ENCODE data around the gene LUC7L3. TPM values are rescaled to one million over a fixed set of nuclear protein-coding genes. Genes with fewer than 3 reads are reported as not detected.

The LUC7L3 gene
- polyA plus RNA-seq, 2 of the 4 experiments (the other 2 are of a cell fraction) = 209 to 211 TPM

DNA sequence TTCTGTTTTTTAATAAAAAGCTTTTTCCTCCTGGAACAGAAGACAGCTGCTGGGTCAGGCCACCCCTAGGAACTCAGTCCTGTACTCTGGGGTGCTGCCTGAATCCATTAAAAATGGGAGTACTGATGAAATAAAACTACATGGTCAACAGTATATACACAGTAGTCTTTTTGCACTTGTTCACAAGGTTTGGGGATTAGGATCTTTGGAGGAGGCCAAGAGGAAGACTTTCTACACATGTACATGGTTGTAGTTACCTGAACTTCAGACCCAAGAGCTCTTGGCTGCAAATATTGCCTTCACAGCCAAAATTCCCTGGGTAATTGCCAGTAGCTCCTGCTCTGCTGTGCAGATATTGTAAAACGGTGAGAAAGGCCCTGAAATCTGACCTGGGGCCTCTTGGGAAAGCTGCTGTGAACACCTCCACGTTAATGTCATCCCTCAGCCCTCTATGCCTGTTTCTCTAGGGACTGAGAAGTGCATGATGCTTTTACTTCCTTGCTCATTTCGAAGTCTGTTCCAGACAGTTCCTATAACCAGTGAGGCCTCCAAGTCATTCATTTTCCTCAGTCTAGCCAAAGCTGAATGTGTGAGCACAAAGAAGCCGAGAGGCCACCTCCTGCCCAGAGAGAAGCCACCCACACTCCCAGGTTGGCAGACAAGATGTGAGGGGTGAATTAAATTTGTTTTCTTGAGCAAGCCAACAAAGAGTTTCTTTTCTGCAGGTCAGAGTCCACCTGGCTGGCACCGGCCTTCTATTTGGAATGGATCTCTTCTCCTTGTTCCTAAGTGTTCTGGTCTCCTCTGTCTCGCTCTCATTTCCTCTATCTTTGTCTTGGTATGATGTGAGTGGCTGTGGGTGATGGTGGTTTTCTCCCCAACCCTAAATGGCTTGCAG, 27.6 kb upstream of the LUC7L3 start (continued):
- TF ChIP-seq ESRRA (IDR thresholded peaks at IDR 0.05; ENCODE audit: borderline replicate concordance, low read length) = no peak
- TF ChIP-seq ZSCAN20 (CRISPR knock-in tag; IDR thresholded peaks at IDR 0.05) = no peak
- peak; percentile 13 for TF ChIP-seq MAFK (IDR thresholded peaks at IDR 0.05; ENCODE audit: partially characterized antibody)
- no peak for TF ChIP-seq FOXS1 (CRISPR knock-in tag; IDR thresholded peaks at IDR 0.05)
- TF ChIP-seq NR3C1 (IDR thresholded peaks at IDR 0.05) = no peak
- no peak for TF ChIP-seq EP300 (IDR thresholded peaks at IDR 0.05)
- no peak for TF ChIP-seq RNF2 (IDR thresholded peaks at IDR 0.05; ENCODE audit: borderline replicate concordance, low read depth)
- no peak; a peak in 1 of 5 replicates for TF ChIP-seq RAD21 (conservative IDR thresholded peaks at IDR 0.05 in 1 of 2, IDR thresholded peaks at IDR 0.05 in 1 of 2)
- TF ChIP-seq JUN (IDR thresholded peaks at IDR 0.05) = peak in 1 of 2 experiments; percentile 47; a peak in 1 of 5 replicates
- no peak for TF ChIP-seq RFX5 (IDR thresholded peaks at IDR 0.05)
- peak; percentile 56; the same call in 1 of the 2 replicates for TF ChIP-seq GATA3 (IDR thresholded peaks at IDR 0.05; ENCODE audit: borderline replicate concordance)
- no peak for TF ChIP-seq ZC3H11A (IDR thresholded peaks at IDR 0.05)
- TF ChIP-seq EHF (CRISPR knock-in tag; IDR thresholded peaks at IDR 0.05) = no peak
- TF ChIP-seq POLR2AphosphoS2 (conservative IDR thresholded peaks at IDR 0.05; ENCODE audit: low read length) = 0 out of 2 replicates have a peak, but pooled peaks have one; percentile 2
- TF ChIP-seq HDAC2 (IDR thresholded peaks at IDR 0.05) = no peak
- no peak for TF ChIP-seq ZFP36 (IDR thresholded peaks at IDR 0.05; ENCODE audit: borderline replicate concordance, partially characterized antibody)
- no peak for TF ChIP-seq HOXB13 (CRISPR knock-in tag; IDR thresholded peaks at IDR 0.05; ENCODE audit: low read depth)
- no peak for TF ChIP-seq RCOR1 (IDR thresholded peaks at IDR 0.05; ENCODE audit: low read depth, low read length)
- no peak for TF ChIP-seq CHD4 (IDR thresholded peaks at IDR 0.05; ENCODE audit: borderline replicate concordance)
- no peak for TF ChIP-seq JUNB (IDR thresholded peaks at IDR 0.05)
- 0 out of 2 replicates have a peak, but pooled peaks have one; percentile 46 for TF ChIP-seq FOSB (CRISPR knock-in tag; IDR thresholded peaks at IDR 0.05)
- TF ChIP-seq, protein P1, sequence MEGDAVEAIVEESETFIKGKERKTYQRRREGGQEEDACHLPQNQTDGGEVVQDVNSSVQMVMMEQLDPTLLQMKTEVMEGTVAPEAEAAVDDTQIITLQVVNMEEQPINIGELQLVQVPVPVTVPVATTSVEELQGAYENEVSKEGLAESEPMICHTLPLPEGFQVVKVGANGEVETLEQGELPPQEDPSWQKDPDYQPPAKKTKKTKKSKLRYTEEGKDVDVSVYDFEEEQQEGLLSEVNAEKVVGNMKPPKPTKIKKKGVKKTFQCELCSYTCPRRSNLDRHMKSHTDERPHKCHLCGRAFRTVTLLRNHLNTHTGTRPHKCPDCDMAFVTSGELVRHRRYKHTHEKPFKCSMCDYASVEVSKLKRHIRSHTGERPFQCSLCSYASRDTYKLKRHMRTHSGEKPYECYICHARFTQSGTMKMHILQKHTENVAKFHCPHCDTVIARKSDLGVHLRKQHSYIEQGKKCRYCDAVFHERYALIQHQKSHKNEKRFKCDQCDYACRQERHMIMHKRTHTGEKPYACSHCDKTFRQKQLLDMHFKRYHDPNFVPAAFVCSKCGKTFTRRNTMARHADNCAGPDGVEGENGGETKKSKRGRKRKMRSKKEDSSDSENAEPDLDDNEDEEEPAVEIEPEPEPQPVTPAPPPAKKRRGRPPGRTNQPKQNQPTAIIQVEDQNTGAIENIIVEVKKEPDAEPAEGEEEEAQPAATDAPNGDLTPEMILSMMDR (IDR thresholded peaks at IDR 0.05) = no peak
- TF ChIP-seq NFE2L2 (conservative IDR thresholded peaks at IDR 0.05; ENCODE audit: low read length) = no peak
- TF ChIP-seq, protein P2, sequence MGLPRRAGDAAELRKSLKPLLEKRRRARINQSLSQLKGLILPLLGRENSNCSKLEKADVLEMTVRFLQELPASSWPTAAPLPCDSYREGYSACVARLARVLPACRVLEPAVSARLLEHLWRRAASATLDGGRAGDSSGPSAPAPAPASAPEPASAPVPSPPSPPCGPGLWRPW (IDR thresholded peaks at IDR 0.05) = no peak
- TF ChIP-seq, protein P3, sequence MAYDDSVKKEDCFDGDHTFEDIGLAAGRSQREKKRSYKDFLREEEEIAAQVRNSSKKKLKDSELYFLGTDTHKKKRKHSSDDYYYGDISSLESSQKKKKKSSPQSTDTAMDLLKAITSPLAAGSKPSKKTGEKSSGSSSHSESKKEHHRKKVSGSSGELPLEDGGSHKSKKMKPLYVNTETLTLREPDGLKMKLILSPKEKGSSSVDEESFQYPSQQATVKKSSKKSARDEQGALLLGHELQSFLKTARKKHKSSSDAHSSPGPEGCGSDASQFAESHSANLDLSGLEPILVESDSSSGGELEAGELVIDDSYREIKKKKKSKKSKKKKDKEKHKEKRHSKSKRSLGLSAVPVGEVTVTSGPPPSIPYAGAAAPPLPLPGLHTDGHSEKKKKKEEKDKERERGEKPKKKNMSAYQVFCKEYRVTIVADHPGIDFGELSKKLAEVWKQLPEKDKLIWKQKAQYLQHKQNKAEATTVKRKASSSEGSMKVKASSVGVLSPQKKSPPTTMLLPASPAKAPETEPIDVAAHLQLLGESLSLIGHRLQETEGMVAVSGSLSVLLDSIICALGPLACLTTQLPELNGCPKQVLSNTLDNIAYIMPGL (CRISPR knock-in tag; IDR thresholded peaks at IDR 0.05; ENCODE audit: borderline replicate concordance) = no peak
- TF ChIP-seq, protein P4, sequence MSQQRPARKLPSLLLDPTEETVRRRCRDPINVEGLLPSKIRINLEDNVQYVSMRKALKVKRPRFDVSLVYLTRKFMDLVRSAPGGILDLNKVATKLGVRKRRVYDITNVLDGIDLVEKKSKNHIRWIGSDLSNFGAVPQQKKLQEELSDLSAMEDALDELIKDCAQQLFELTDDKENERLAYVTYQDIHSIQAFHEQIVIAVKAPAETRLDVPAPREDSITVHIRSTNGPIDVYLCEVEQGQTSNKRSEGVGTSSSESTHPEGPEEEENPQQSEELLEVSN (IDR thresholded peaks at IDR 0.05; ENCODE audit: borderline replicate concordance, low read depth) = no peak
